ENCODE measurements around the gene CD96. TPM values are rescaled to one million over a fixed set of nuclear protein-coding genes. Genes with fewer than 3 reads are reported as not detected.

CD96 gene
- total and polyA plus RNA-seq, 4 donors, result 0.69 to 3.1 (median 2.4) TPM

GRCh38 chr3:111608383-111608782 is 66.4 kb downstream of the CD96 start:
- no peaks in the 10 kb centered on the region for H3K36me3 ChIP-seq (ENCODE audit: control insufficient read depth in 4 of 4, insufficient read depth in 4 of 4, low read length in 4 of 4)
- no peak overlapping the region for H3K27ac ChIP-seq (ENCODE audit: low read depth in 1 of 2, low read length in 1 of 2)
- no peak overlapping the region for H3K4me3 ChIP-seq
- H3K9ac ChIP-seq (ENCODE audit: insufficient read depth in 1 of 2, low read length in 2 of 2), result no peak overlapping the region
- DNase-seq, result no peak
- ATAC-seq (ENCODE audit: insufficient read depth, low FRiP score), result no peak
- WGBS, 2 donors, result 66 to 78% methylated on average over 2 of the region's 2 CpGs
- H3K9me3 ChIP-seq (ENCODE audit: control insufficient read depth in 4 of 4, insufficient read depth in 3 of 4, low read length in 3 of 4), result no peaks in the 10 kb centered on the region
- H3K27me3 ChIP-seq (ENCODE audit: control insufficient read depth in 3 of 3, insufficient read depth in 3 of 3, low read length in 2 of 3), result no peaks in the 10 kb centered on the region
- no peak for TF ChIP-seq CTCF (IDR thresholded peaks at IDR 0.05; ENCODE audit: control extremely low read depth, extremely low read depth)
- H3K4me1 ChIP-seq (ENCODE audit: control insufficient read depth in 5 of 5, insufficient read depth in 5 of 5, low read length in 5 of 5), result no peaks in the 10 kb centered on the region

- no peak overlapping the region for H3K27ac ChIP-seq (ENCODE audit: low read depth in 1 of 2, low read length in 1 of 2)
- no peaks in the 10 kb centered on the region for H3K36me3 ChIP-seq (ENCODE audit: control insufficient read depth in 4 of 4, insufficient read depth in 4 of 4, low read length in 4 of 4)
- DNase-seq (no peak), ATAC-seq (ENCODE audit: insufficient read depth, low FRiP score) (no peak)
- TF ChIP-seq CTCF (IDR thresholded peaks at IDR 0.05; ENCODE audit: control extremely low read depth, extremely low read depth), result no peak
- WGBS, 2 donors, result 88 to 90% methylated on average over 2 of the region's 2 CpGs
- no peaks in the 10 kb centered on the region for H3K27me3 ChIP-seq (ENCODE audit: control insufficient read depth in 3 of 3, insufficient read depth in 3 of 3, low read length in 2 of 3)
- H3K4me3 ChIP-seq, result no peak overlapping the region
- H3K4me1 ChIP-seq (ENCODE audit: control insufficient read depth in 5 of 5, insufficient read depth in 5 of 5, low read length in 5 of 5), result no peaks in the 10 kb centered on the region
- H3K9ac ChIP-seq (ENCODE audit: insufficient read depth in 1 of 2, low read length in 2 of 2), result no peak overlapping the region
- H3K9me3 ChIP-seq (ENCODE audit: control insufficient read depth in 4 of 4, insufficient read depth in 3 of 4, low read length in 3 of 4), result no peaks in the 10 kb centered on the region
Measured at GRCh38 chr3:111609700-111610099, 67.7 kb downstream of the CD96 start.

GRCh38 chr3:111610189-111610588 is 68.2 kb downstream of the CD96 start:
- Histone ChIP-seq H3K27ac (ENCODE audit: low read depth in 1 of 2, low read length in 1 of 2) (no peak overlapping the region), H3K36me3 (ENCODE audit: control insufficient read depth in 4 of 4, insufficient read depth in 4 of 4, low read length in 4 of 4) (no peaks in the 10 kb centered on the region), H3K9ac (ENCODE audit: insufficient read depth in 1 of 2, low read length in 2 of 2) (no peak overlapping the region), H3K4me1 (ENCODE audit: control insufficient read depth in 5 of 5, insufficient read depth in 5 of 5, low read length in 5 of 5) (no peaks in the 10 kb centered on the region), H3K9me3 (ENCODE audit: control insufficient read depth in 4 of 4, insufficient read depth in 3 of 4, low read length in 3 of 4) (no peaks in the 10 kb centered on the region), H3K27me3 (ENCODE audit: control insufficient read depth in 3 of 3, insufficient read depth in 3 of 3, low read length in 2 of 3) (no peaks in the 10 kb centered on the region), H3K4me3 (no peak overlapping the region)
- no peak for ATAC-seq (ENCODE audit: insufficient read depth, low FRiP score)
- DNase-seq, result no peak
- 26 to 49% methylated on average over 5 of the region's 5 CpGs for WGBS, 2 donors
- no peak for TF ChIP-seq CTCF (IDR thresholded peaks at IDR 0.05; ENCODE audit: control extremely low read depth, extremely low read depth)

- no peak for TF ChIP-seq CTCF (IDR thresholded peaks at IDR 0.05; ENCODE audit: control extremely low read depth, extremely low read depth)
- Histone ChIP-seq H3K27ac (ENCODE audit: low read depth in 1 of 2, low read length in 1 of 2) (peak overlapping the region in 1 of 2 donors; percentile 24), H3K9me3 (ENCODE audit: control insufficient read depth in 4 of 4, insufficient read depth in 3 of 4, low read length in 3 of 4) (no peaks in the 10 kb centered on the region), H3K36me3 (ENCODE audit: control insufficient read depth in 4 of 4, insufficient read depth in 4 of 4, low read length in 4 of 4) (no peaks in the 10 kb centered on the region), H3K27me3 (ENCODE audit: control insufficient read depth in 3 of 3, insufficient read depth in 3 of 3, low read length in 2 of 3) (no peaks in the 10 kb centered on the region), H3K4me3 (no peak overlapping the region), H3K4me1 (ENCODE audit: control insufficient read depth in 5 of 5, insufficient read depth in 5 of 5, low read length in 5 of 5) (no peaks in the 10 kb centered on the region), H3K9ac (ENCODE audit: insufficient read depth in 1 of 2, low read length in 2 of 2) (no peak overlapping the region)
- DNase-seq, result no peak
- 81 to 90% methylated on average over 8 of the region's 8 CpGs for WGBS, 2 donors
- no peak for ATAC-seq (ENCODE audit: insufficient read depth, low FRiP score)
Measured at GRCh38 chr3:111610612-111611054, 68.6 kb downstream of the CD96 start.

Data from lung (tissue), 12 donors.